Glomerular visceral epithelial cell (primary cell): ENCODE measurements around the gene THEMIS2.
"Not testable (repeated sequence)": the region's sequence is repeated elsewhere in the genome, so short reads cannot be mapped to it uniquely, and the experiment has no call there.

Source experiments
- DNase-seq: peaks from one replicate; pipeline ENCODE4 v3.0.0-alpha.2; 2016; ENCODE audit errors: extremely low spot score

The THEMIS2 gene

DNA sequence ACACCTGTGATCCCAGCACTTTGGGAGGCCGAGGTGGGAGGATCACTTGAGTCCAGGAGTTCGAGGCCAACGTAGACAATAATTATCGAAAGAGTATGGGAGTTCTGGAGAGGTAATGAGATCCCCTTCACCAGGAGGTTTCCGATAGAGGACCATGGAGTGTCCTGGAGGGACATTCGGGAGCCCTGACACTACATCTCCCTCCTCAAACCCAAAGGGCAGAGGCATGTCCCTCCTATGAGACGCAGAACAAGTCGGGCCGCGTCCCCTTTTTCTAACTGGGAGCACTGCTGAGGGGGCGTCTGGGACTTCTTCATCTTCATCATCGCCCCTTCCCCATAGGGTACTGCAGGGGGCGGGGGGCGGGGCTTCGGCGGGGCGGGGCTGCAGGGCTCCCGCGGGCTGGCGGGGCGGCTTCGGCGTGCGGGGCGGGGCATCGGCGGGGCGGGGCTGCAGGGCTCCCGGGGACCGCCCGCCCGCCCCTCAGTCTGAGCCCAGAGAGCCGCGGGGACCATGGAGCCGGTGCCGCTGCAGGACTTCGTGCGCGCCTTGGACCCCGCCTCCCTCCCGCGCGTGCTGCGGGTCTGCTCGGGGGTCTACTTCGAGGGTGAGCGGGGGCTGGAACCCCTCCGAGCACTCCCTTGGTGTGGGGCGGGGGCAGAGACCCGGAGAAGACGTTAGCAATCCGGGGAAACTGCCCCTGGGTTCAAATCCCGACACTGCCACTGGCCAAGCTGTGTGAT, at the start of gene THEMIS2:
TSS of gene THEMIS2 (plus strand) at position 486 of the 743 bp plus-strand sequence. CDS start at position 514, 28 bp downstream.
- no peak for DNase-seq

DNA sequence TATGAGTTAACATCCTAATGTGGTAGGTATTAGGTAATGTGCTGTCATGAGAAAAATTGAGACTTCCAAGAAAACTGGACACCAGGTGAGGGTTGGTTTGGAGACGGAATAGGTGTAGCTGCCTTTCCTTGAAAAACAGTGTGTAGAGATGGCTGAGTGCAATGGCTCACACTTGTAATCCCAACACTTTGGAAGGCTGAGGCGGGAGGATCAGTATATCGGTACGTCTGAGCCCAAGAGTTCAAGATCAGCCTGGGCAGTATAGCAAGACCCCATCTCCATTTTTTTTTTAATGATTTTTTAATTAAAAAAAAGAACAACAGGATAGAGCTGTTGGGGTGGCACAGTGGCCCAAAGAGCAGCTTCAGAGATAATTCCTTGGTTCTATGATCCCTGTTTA, 48.6 kb upstream of the THEMIS2 start:
- no peak for DNase-seq

DNA sequence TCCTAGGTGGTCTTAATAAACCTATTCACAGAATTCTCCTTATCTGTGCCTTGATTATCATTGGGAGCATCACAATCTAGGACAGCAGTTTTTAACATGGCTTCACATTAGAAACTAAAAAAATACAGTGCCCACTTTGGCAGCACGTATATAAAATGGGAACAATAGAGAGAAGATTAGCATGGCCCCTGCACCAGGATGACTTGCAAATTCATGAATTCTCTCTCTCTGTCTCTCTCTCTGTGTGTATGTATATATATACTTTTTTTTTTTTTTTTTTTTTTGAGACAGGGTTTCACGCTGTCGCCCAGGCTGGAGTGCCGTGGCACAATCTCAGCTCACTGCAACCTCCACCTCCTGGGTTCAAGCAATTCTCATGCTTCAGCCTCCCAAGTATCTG, 47.9 kb upstream of the THEMIS2 start:
- no peak for DNase-seq

DNA sequence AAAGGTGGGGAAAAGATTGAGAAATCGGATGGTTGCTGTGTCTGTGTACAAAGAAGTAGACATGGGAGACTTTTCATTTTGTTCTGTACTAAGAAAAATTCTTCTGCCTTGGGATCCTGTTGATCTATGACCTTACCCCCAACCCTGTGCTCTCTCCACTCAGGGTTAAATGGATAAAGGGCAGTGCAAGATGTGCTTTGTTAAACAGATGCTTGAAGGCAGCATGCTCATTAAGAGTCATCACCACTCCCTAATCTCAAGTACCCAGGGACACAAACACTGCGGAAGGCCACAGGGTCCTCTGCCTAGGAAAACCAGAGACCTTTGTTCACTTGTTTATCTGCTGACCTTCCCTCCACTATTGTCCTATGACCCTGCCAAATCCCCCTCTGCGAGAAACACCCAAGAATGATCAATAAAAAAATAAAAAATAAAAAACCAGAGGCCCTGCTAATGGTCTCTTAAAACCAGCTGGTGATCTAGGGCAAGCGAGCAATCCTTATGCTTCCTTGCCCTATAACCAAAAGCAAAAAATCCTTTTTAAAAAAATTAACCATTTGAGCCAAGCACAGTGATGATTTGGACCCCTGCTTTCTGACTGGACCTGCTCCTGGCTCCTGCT, 42.9 kb upstream of the THEMIS2 start:
- not testable (repeated sequence) for DNase-seq

DNA sequence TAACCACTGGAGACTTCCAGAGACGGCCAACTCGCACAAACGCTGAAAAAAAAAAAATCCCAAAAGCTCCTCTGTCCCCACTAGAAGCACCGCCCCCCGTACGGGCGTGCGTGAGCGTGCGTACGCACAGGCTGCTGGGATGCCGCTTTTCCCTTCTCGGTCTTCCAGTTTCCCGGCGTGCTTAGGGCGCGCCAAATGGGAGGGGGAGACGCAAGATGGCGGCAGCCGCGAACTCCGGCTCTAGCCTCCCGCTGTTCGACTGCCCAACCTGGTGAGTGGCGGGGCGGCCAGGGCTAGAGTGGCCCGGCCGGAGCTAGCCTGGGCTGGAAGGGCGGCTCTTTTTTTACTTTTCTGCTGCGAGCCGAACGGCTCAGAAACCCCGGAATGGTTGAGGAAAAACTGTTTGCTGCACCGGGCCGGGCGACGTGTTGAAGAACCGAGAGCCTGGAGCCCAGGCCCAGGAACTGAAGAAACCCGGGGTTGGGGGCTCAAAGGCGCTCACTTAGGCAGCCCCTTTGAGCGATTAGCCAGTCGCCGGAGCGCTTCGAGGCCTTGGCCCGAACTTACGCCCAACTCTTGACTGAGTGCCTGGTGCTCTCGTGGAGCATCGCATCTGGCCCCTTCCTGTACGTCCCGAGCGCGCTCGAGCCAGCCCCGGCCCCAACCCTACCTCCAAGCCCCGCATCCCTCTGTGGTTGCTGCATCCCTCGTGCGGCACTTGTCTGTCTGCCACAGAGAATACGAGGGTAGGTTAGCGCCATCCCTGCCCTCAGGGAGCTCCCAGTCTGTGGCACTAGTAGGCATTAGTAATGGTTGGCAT, 41.5 kb upstream of the THEMIS2 start, which contains the start of gene PPP1R8:
TSS of gene PPP1R8 (plus strand) at position 162 of the 820 bp plus-strand sequence. CDS start at position 216, 54 bp downstream.
- peak; percentile 95 for DNase-seq

DNA sequence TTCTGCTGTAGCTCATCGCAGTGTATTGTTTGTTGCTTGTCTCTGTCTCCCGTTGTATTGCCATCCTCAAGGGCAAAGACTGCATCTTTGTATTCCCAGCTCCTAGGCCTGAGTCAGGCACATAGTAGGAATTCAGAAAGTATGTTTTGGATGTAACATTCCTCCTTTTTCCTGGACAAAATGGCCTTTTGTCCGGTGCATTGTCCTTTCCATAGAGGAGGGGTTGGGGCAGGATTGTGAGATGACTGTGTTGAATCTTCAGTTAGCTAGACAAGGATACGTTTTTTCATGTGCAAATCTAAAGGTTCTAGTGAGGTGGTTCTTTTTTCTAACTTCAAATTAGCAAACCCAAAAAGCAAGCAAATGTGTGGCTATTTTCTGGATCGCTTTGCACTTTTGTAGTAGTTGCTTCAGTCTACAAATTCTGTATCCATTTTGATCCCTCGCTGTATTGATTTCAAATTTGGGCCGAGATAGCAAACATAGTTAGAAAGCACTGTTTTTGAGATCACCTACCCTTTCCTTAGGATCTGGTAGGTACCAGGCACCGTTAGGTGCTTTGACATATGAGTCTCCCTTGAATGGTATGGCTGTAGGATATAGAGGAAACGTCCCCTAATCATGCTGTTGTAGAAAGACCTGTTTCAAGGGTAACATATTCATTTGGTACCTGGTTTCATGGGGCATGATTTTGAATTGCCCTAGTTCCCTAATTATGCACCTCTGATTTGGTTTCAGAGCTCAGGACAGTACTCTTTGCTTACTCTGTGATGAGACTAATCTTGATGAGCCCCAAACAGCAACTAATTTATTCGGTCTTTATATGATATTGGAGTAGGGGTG, 40.6 kb upstream of the THEMIS2 start:
- peak; percentile 8 for DNase-seq

DNA sequence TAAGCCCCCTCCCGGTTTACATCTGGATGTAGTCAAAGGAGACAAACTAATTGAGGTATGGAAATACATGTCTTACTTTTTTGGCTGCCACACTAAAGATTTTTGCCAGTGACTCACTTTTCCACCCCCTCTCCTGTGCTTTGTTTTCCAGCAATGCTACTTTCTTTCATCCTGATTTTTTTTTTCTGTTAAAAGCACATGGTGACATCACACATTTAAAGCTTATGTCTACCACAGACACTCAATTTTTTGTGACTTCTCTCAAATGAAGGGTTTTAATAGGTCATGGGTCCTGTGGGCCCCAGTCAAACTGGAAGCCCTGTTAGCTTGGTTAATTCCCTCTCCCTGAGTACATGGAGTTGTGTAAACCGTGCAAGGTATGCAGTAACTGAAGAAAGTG, 39.6 kb upstream of the THEMIS2 start:
- DNase-seq: peak; percentile 24

DNA sequence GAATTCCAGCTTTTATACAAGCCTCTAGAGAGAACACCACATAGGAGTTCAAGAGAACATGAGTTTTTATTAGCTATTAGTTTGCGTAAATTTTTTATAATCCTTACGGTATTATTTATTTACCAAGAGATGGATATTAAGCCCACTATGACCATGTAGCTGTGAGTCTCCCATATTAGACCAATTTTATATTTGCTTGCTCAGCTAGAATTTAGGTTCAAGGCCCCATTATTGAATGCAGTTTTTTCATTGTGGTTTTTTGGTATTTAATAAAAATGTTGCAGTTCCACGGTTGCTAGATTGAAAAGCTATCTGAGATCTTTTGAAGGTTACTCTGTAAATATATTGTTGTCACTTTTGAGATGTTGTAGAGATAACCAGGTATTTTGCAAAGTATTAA, 38.9 kb upstream of the THEMIS2 start:
- DNase-seq: no peak

DNA sequence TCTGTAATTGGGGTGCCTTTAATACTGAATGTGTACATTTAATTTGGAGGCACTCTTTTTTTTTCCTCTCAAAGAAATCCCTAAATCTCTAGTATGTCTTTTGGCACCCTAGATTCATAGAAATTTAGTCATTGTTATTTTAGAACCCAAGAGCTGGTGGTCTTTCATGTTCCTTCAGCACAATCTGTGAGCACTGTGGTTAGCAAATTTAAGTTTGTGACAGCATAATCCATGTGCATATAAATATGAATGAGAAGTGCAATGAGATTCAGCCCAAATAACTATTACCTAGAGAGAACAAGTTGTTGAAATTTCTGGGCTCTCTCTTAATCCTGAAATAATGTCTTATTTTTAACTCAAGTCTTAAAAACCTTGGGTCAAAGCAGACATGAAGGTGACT, 37.3 kb upstream of the THEMIS2 start:
- no peak for DNase-seq

DNA sequence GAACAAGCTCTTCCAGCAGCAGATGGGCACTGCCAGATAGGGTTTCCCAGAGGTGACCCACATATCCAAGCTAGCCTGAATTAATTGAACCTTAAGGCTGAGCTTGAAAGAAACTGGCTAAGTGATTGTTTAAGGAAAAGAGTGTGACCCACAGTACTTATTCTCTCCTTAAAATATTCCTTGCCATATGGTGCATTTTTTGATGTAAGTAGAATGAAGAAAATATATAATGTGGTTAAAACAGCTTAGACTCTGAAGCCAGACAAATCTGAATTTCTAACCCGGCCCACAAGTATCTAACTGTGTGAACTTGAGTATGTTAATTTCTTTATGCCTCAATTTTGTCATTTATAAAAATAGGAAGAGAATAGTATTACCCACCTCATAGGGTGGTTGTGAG, 36.8 kb upstream of the THEMIS2 start:
- no peak for DNase-seq

DNA sequence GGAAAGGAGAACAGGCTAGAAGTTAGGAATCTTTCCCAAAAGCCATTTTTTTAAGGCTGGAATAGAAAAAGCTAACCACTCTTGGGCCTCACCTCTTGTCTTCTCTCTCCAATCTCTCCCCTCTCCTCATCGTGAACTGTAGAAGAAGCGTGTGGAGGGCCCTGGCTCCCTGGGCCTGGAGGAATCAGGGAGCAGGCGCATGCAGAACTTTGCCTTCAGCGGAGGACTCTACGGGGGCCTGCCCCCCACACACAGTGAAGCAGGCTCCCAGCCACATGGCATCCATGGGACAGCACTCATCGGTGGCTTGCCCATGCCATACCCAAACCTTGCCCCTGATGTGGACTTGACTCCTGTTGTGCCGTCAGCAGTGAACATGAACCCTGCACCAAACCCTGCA, 22.4 kb upstream of the THEMIS2 start:
- DNase-seq: no peak

DNA sequence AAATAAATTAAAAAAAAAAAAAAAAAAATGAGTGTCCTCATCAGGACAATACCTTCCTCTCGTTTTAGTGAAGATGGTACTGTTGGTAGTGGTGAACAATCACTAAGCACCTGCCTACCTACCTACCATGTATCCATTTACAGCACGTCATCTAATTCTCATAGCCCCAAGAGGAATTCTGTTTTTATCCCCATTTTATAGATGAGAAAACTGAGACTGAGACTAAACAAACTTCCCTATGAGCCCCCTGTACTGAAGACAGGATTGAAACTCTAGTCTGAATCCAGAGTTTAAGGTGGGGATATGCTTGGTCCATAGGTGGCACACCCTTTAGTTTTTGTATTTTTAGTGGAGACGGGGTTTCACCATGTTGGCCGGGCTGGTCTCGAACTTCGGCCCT, 17.3 kb upstream of the THEMIS2 start:
- no peak for DNase-seq

DNA sequence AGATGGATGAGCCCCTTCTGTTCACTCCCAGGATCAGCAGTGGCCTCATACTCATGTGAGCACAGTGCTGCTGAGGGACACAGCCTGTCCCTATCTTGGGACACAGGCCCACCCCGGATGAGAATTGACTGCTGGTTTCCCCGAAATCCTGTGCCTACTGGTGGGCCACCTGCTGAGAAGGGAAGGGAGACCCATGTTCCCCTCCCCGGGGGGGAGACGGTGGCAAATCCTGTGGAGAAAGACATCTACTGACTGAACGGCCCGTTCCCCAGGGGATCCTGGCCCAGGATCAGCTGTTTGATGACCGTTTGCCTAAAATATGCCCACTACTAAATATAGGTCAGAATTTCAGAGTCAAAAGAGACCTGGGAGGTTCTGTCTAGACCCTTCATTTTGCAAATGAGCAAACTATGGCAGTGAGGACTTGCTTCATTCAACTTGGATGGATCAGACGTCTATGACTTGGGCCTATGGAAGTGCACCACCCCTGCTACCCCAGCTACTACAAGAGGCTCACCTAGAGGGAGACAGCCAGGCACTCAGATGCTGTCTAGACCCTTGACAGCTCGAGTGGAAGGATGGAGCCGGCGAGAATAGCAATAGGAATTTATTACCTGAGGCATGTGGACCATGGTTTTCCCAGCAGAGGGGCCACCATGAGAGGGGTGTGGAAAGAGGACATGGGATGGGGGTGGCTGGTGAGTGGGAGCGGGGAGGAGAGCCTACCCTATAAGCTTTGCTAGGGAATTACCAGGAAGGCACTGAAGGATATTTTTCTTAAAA, 15.6 kb upstream of the THEMIS2 start:
- DNase-seq: no peak

DNA sequence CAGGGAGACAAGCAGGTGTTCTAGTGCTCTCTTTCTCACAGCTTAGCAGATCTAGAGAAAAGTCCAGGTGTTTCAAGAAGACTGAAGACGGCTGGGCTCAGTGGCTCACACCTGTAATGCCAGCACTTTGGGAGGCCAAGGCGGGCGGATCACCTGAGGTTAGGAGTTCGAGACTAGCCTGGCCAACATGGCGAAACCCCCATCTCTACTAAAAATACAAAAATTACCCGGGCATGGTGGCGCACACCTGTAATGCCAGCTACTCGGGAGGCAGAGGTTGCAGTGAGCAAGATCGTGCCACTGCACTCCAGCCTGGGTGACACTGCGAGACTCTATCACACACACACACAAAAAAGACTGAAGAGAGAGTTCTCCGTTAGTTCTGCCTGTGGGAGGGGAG, 14.8 kb upstream of the THEMIS2 start:
- DNase-seq: not testable (repeated sequence)

DNA sequence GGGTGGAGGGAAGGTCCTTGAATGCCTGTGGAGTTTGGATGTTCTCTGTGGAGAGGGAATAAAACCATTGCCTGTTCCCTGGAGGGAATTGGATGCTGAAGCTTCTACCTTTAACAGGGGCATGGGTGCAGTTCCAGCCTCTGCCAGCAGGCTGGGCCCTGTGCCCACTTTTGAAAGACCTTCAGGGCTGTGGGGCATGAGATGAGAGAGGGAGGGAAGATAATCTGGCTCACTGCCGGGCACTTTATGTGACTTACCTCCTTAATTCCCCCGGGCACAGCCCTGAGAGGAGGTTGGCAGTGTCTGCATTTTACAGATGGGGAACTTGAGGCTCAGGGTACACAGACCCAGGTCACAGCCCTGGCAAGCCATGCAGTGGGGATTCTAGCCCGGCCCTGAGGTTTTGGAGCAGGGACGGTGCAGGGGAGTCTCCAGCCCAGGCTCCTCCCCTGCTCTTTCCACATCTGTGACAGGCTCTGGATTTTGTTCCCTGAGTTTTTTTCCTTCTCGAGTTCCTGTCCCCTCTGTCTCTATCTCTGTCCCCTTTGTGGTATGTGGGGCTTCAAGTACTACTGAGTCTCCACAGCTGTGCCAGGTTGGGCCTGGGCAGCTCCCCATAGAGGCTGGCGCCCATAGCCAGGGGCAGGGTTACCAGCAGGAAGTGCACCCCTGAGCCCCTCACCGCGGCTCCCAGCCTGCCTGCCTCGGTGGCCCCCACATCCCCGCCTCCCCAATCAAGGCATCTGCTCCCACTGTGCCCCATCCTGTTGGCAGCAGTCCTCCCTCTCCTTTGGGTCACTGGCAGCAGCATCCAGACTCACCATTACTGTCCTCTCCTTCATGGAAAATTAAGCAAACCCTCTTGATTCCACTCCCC, 14.0 kb upstream of the THEMIS2 start:
- DNase-seq: peak; percentile 84

DNA sequence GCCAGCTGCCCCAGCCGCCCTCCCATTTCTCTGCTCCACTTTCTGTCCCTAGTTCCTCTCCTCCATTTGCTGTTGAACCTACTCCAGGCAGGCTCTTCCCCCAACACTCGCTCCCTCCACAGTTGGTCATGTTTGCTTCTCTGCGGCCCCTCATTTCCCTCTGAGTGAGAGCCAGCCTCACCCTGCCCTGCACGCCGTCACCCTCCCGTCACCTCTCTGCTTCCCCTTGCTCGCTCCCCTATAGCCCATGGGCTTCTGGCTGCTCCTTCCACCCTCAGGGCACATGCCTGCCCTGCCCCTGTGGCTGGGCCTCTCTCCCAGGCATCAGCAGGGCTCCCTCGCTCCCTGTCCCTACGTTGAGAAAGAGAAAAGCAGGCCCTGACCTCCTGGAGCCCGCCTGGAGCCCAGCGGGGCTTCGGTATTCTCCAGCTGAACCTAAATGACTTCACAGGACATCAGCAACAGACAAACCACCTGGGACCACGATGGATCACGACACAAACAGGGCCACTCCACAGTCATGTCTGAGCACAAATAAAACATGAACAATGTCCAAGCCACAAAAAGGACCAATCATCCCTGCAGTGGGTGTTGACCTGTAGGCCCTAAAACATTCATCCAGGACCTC, 13.3 kb upstream of the THEMIS2 start:
- no peak for DNase-seq

DNA sequence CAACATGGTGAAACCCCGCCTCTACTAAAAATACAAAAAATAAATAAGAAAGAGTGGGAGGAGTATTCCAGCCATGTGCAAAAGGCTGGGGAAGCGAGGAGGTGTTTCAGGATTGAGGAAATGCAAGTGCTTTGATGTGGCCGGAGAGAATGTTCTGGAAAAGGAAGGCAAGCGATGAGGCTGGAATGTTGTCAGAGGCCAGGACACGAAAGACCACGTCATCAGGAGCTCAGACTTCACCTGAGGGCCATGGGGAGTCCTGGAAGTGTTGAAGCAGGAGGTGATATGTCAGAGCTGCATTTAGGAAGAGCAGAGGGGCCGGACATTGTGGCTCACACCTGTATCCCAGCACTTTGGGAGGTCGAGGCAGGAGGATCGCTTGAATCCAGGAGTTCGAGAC, 10.9 kb upstream of the THEMIS2 start:
- no peak for DNase-seq

DNA sequence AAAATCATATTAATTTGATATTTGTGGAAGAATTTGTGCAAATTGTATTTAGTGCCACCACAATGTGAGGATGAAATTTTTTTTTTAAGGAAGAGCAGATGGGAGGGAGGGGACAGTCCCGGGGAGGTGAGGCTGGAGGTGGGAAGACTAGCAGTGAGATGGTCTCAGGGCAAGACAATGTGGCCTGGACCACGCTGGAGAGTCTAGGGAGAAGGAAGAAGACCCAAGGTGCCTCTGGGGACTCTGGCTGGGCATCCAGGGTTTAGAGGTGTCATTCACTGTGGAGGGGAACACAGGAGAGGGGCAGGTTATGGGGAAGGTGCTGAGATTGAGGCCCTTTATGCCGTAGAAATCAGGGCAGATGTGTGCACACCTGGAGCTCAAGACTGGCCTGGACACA, 10.3 kb upstream of the THEMIS2 start:
- no peak for DNase-seq
